IPS-20b (cell line): ENCODE results near the gene GRIK2.

Source experiments
- H3K27ac ChIP-seq: one replicate; pipeline ENCODE4 v1.5.1; 2013; ENCODE audit warnings: low read length
- H3K27me3 ChIP-seq: 2 replicates; pipeline ENCODE4 v1.6.1; 2013; ENCODE audit warnings: mild to moderate bottlenecking, low read length, inconsistent platforms; ENCODE audit not compliant: insufficient read depth
- H3K36me3 ChIP-seq: 2 replicates; pipeline ENCODE4 v1.6.1; 2013; ENCODE audit warnings: low read depth, mild to moderate bottlenecking, inconsistent platforms, low read length, moderate library complexity; ENCODE audit not compliant: insufficient read depth
- H3K4me1 ChIP-seq: 2 replicates; pipeline ENCODE4 v1.6.1; 2013; ENCODE audit warnings: mild to moderate bottlenecking, control low read depth, inconsistent platforms, low read length, moderate library complexity; ENCODE audit not compliant: insufficient read depth
- H3K4me3 ChIP-seq: 2 replicates; pipeline ENCODE4 v1.5.1; 2013; ENCODE audit warnings: mild to moderate bottlenecking, low read length, inconsistent platforms
- H3K9ac ChIP-seq: 2 replicates; pipeline ENCODE4 v1.6.1; 2013; ENCODE audit warnings: low read depth, mild to moderate bottlenecking, inconsistent platforms, low read length, moderate library complexity
- H3K9me3 ChIP-seq: 2 replicates; pipeline ENCODE4 v1.6.1; 2013; ENCODE audit warnings: mild to moderate bottlenecking, low read depth, low read length, inconsistent platforms; ENCODE audit not compliant: insufficient read depth

The GRIK2 gene

GRCh38 chr6:101912311-101912710, 518.8 kb downstream of the GRIK2 start:
- H3K27me3 ChIP-seq: no peaks in the 10 kb centered on the region
- H3K9ac ChIP-seq: no peak overlapping the region
- no peaks in the 10 kb centered on the region for H3K4me1 ChIP-seq
- H3K36me3 ChIP-seq: no peaks in the 10 kb centered on the region
- no peaks in the 10 kb centered on the region for H3K9me3 ChIP-seq
- H3K27ac ChIP-seq: no peak overlapping the region
- no peak overlapping the region for H3K4me3 ChIP-seq

- Histone ChIP-seq H3K9ac (no peak overlapping the region), H3K27me3 (no peaks in the 10 kb centered on the region), H3K36me3 (no peaks in the 10 kb centered on the region), H3K4me1 (no peaks in the 10 kb centered on the region), H3K27ac (no peak overlapping the region), H3K4me3 (no peak overlapping the region), H3K9me3 (no peaks in the 10 kb centered on the region)
These were observed 525.0 kb downstream of the GRIK2 start for GRCh38 chr6:101918471-101918870.

- Histone ChIP-seq H3K36me3 (no peaks in the 10 kb centered on the region), H3K27me3 (no peaks in the 10 kb centered on the region), H3K9ac (no peak overlapping the region), H3K4me1 (no peaks in the 10 kb centered on the region), H3K9me3 (no peaks in the 10 kb centered on the region), H3K27ac (no peak overlapping the region), H3K4me3 (no peak overlapping the region)
These were observed 528.4 kb downstream of the GRIK2 start for GRCh38 chr6:101921829-101922450.

GRCh38 chr6:101926149-101926925, 532.8 kb downstream of the GRIK2 start:
- no peaks in the 10 kb centered on the region for H3K27me3 ChIP-seq
- H3K4me1 ChIP-seq: no peaks in the 10 kb centered on the region
- no peak overlapping the region for H3K4me3 ChIP-seq
- no peak overlapping the region for H3K27ac ChIP-seq
- H3K9me3 ChIP-seq: no peaks in the 10 kb centered on the region; the same call in 1 of the 2 replicates
- H3K9ac ChIP-seq: no peak overlapping the region
- no peaks in the 10 kb centered on the region for H3K36me3 ChIP-seq

DNA sequence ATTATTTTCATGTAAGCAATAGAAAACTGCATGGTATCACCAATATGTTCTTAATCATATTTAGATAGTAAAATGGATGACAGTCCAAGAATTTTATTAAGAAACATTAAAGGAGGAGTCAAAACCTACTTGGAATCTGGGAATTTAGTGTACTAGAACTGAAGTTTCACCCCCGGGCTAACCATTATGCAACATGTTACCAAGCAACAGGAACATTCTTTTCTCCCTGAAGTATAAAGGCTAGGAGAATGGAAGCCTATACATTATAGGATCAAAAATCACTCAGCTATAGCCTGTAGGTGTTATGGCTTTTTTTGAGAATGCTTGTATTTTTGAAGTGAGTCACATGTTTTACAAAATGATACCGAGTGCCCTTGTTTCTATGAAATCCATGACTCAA, 538.3 kb downstream of the GRIK2 start:
- no peaks in the 10 kb centered on the region for H3K36me3 ChIP-seq
- H3K4me3 ChIP-seq: no peak overlapping the region
- H3K27ac ChIP-seq: no peak overlapping the region
- H3K9ac ChIP-seq: no peak overlapping the region
- no peaks in the 10 kb centered on the region for H3K27me3 ChIP-seq
- no peaks in the 10 kb centered on the region; the same call in 1 of the 2 replicates for H3K9me3 ChIP-seq
- H3K4me1 ChIP-seq: no peaks in the 10 kb centered on the region

DNA sequence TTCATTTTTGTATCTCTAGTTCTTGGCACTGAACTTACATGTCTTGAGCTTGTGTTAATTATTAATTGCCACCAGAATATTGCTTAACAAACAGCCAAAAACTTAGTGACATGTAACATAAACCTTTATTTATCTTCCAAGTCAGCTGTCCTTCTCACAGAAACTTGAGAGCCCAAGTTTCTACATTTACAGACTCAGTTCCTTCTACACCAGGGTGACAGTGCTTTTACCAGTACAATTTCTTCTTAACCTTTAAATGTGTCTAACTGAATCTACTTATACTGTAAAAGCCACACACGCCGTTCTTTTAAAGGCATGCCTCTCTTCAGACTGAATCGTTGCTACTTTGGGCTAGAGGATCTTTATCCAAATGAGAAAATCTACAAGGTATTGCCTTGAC, 539.2 kb downstream of the GRIK2 start:
- H3K9ac ChIP-seq: no peak overlapping the region

DNA sequence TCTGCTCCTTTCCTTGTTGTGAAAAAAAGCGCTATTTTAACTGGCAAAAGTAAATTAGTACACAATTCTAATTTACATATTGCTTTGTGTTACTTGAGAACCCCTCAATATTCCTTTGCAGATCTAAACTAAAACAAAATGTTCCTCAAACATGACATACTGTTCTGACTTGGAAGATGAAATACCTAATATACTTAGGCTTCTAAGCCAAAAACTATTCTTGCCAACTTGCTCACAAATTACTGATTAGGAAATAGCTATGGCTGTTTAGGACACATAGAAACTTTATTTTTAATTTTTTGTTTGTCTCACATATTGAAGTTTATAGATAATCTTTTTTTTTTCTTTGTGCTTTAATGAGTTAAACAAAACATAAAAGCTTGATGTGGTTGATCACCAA, 542.2 kb downstream of the GRIK2 start:
- Histone ChIP-seq H3K36me3 (no peaks in the 10 kb centered on the region), H3K27ac (no peak overlapping the region), H3K27me3 (no peaks in the 10 kb centered on the region), H3K4me1 (no peaks in the 10 kb centered on the region; the same call in 1 of the 2 replicates), H3K9ac (no peak overlapping the region), H3K9me3 (no peaks in the 10 kb centered on the region), H3K4me3 (no peak overlapping the region)

More for the DNA sequence above, 539.2 kb downstream of the GRIK2 start:
- no peak overlapping the region for H3K27ac ChIP-seq
- no peak overlapping the region for H3K4me3 ChIP-seq
- H3K36me3 ChIP-seq: no peaks in the 10 kb centered on the region
- no peaks in the 10 kb centered on the region for H3K27me3 ChIP-seq
- H3K4me1 ChIP-seq: no peaks in the 10 kb centered on the region; the same call in 1 of the 2 replicates
- no peaks in the 10 kb centered on the region; the same call in 1 of the 2 replicates for H3K9me3 ChIP-seq

DNA sequence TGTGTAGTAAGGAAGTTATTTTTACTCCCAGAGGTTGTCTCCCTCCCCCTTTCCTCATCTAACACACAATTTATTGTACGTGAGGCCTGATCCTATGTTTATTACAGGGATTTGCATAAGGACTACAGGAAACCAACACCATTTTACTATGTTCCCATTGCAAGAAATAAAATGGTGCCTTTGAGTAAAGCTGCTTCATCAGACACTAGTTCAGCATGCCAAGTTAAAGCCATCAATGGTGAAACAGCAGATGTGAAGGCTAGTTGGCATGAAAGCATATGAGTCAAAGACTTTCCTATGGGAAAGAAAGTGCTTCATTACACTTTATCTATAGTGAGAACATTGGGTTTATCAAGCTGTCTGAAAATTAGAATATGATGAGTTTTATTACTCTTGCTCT, 543.0 kb downstream of the GRIK2 start:
- Histone ChIP-seq H3K36me3 (no peaks in the 10 kb centered on the region), H3K27me3 (no peaks in the 10 kb centered on the region), H3K27ac (no peak overlapping the region), H3K4me3 (no peak overlapping the region), H3K4me1 (no peaks in the 10 kb centered on the region; the same call in 1 of the 2 replicates), H3K9me3 (no peaks in the 10 kb centered on the region), H3K9ac (no peak overlapping the region)

GRCh38 chr6:101937108-101937507, 543.6 kb downstream of the GRIK2 start:
- H3K9me3 ChIP-seq: no peaks in the 10 kb centered on the region
- H3K36me3 ChIP-seq: no peaks in the 10 kb centered on the region
- no peaks in the 10 kb centered on the region; the same call in 1 of the 2 replicates for H3K4me1 ChIP-seq
- no peak overlapping the region for H3K9ac ChIP-seq
- no peak overlapping the region for H3K27ac ChIP-seq
- H3K27me3 ChIP-seq: no peaks in the 10 kb centered on the region
- no peak overlapping the region for H3K4me3 ChIP-seq

- no peaks in the 10 kb centered on the region for H3K27me3 ChIP-seq
- no peaks in the 10 kb centered on the region for H3K36me3 ChIP-seq
- H3K4me3 ChIP-seq: no peak overlapping the region
- no peak overlapping the region for H3K27ac ChIP-seq
- no peak overlapping the region for H3K9ac ChIP-seq
- H3K9me3 ChIP-seq: peaks cover 8% of the 10 kb centered on the region
- no peaks in the 10 kb centered on the region; the same call in 1 of the 2 replicates for H3K4me1 ChIP-seq
These were observed 546.9 kb downstream of the GRIK2 start for GRCh38 chr6:101940391-101940790.

GRCh38 chr6:101956961-101957360, 563.5 kb downstream of the GRIK2 start:
- no peak overlapping the region for H3K4me3 ChIP-seq
- H3K9me3 ChIP-seq: no peaks in the 10 kb centered on the region
- no peaks in the 10 kb centered on the region for H3K4me1 ChIP-seq
- H3K36me3 ChIP-seq: no peaks in the 10 kb centered on the region
- H3K9ac ChIP-seq: no peak overlapping the region
- no peak overlapping the region for H3K27ac ChIP-seq
- H3K27me3 ChIP-seq: no peaks in the 10 kb centered on the region

DNA sequence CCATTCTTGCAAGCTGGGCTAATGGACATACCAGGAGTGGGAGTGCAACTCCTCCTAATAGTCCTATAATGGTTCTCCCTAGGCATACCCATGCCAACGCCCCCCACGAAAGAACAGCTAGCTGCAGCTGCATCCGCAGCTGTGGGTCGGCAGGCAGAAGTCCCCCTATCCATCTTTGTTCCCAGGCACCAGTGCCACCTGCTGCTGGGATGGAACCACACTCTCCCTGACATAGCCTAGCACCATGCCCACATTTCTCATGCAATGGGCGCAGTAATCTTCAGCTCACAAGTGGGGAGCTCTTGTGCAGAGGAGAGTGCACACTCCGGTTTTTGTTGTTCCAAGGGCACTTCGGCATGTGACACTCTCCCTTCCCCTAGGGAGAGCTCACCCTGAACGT, 567.8 kb downstream of the GRIK2 start:
- H3K9ac ChIP-seq: no peak overlapping the region
- no peak overlapping the region for H3K27ac ChIP-seq
- no peaks in the 10 kb centered on the region for H3K9me3 ChIP-seq
- H3K4me1 ChIP-seq: no peaks in the 10 kb centered on the region
- H3K27me3 ChIP-seq: no peaks in the 10 kb centered on the region
- H3K4me3 ChIP-seq: no peak overlapping the region
- H3K36me3 ChIP-seq: no peaks in the 10 kb centered on the region
